ENCODE data around the gene FAM162A. TPM values are rescaled to one million over a fixed set of nuclear protein-coding genes. Genes with fewer than 3 reads are reported as not detected.

Gene FAM162A
- total RNA-seq, 4 donors from 2014 or later, result 16.8 to 34.6 (median 24.0) TPM

- DNase-seq (ENCODE audit: low spot score), result no peak
- peak; percentile 67 for ATAC-seq (ENCODE audit: low FRiP score)
Observed at GRCh38 chr3:122353215-122353614, 30.8 kb upstream of the FAM162A start.

GRCh38 chr3:122353893-122354401 is 30.0 kb upstream of the FAM162A start:
- no peak for TF ChIP-seq CTCF (IDR thresholded peaks at IDR 0.05)

More at GRCh38 chr3:122353215-122353614, 30.8 kb upstream of the FAM162A start:
- TF ChIP-seq CTCF (IDR thresholded peaks at IDR 0.05), result no peak

GRCh38 chr3:122355612-122356011 is 28.4 kb upstream of the FAM162A start:
- ATAC-seq (ENCODE audit: low FRiP score), result no peak
- no peak for DNase-seq (ENCODE audit: low spot score)
- TF ChIP-seq CTCF (IDR thresholded peaks at IDR 0.05), result no peak

More at GRCh38 chr3:122353893-122354401, 30.0 kb upstream of the FAM162A start:
- DNase-seq (ENCODE audit: low spot score) (no peak), ATAC-seq (ENCODE audit: low FRiP score) (no peak)

GRCh38 chr3:122356402-122356801 is 27.6 kb upstream of the FAM162A start:
- no peak for TF ChIP-seq CTCF (IDR thresholded peaks at IDR 0.05)
- DNase-seq (ENCODE audit: low spot score), result no peak
- peak; percentile 63 for ATAC-seq (ENCODE audit: low FRiP score)

- no peak for ATAC-seq (ENCODE audit: low FRiP score)
- DNase-seq (ENCODE audit: low spot score), result no peak
- no peak for TF ChIP-seq CTCF (IDR thresholded peaks at IDR 0.05)
Observed at GRCh38 chr3:122357828-122358702, 25.9 kb upstream of the FAM162A start.

GRCh38 chr3:122358703-122359032 is 25.3 kb upstream of the FAM162A start:
- DNase-seq (ENCODE audit: low spot score) (no peak), ATAC-seq (ENCODE audit: low FRiP score) (no peak)

More at GRCh38 chr3:122358703-122359032, 25.3 kb upstream of the FAM162A start:
- no peak for TF ChIP-seq CTCF (IDR thresholded peaks at IDR 0.05)
